ENCODE data around the gene MBD3. TPM values are rescaled to one million over a fixed set of nuclear protein-coding genes. Genes with fewer than 3 reads are reported as not detected.

The MBD3 gene
- total and polyA plus RNA-seq, 2 of the 4 experiments (the other 2 are of a cell fraction) = 42.5 to 66.3 TPM

GRCh38 chr19:1621574-1621973 lies 28.9 kb upstream of the MBD3 start:
- no peak for ATAC-seq (ENCODE audit: low read depth)
- H2AFZ ChIP-seq (replicated peaks; ENCODE audit: low read length, poor library complexity) = no peak overlapping the region
- no peak overlapping the region for H2BK120ac ChIP-seq (ENCODE audit: low read depth, low read length)
- H2BK20ac ChIP-seq (ENCODE audit: low read depth, low read length) = no peak overlapping the region
- H4K20me1 ChIP-seq (ENCODE audit: insufficient read depth, low read length) = peaks cover 17% of the 10 kb centered on the region
- no peak overlapping the region for H3K56ac ChIP-seq (ENCODE audit: extremely low read depth, insufficient read depth, low read length)
- no peak overlapping the region for H3K4ac ChIP-seq (ENCODE audit: low read depth, low read length)
- H3K14ac ChIP-seq (replicated peaks; ENCODE audit: low read depth, low read length) = no peak overlapping the region
- no peaks in the 10 kb centered on the region for H3K9me1 ChIP-seq (ENCODE audit: insufficient read depth, low read length)
- H4K91ac ChIP-seq (ENCODE audit: insufficient read depth, low read depth, low read length) = no peak overlapping the region
- WGBS, 2 experiments (ENCODE audit: extremely low coverage in 2 of 2, insufficient read length in 1 of 2) = 100% methylated on average over 2 of the region's 23 CpGs; no CpG with 5 or more reads in 1 of the 2 experiments
- no peaks in the 10 kb centered on the region for H3K9me3 ChIP-seq (ENCODE audit: control insufficient read depth, insufficient read depth, low read length)
- BruUV-seq (replicated peaks) = no TSS peak
- H2AK9ac ChIP-seq (replicated peaks; ENCODE audit: low read depth, low read length, poor library complexity) = no peak overlapping the region
- no peak overlapping the region for H2BK5ac ChIP-seq (ENCODE audit: low read depth, low read length, poor library complexity, severe bottlenecking)
- dilution Hi-C loops (cut with HindIII; ENCODE audit: low sequenced_read_pairs, unreplicated experiment) = no loop called here
- H3K4me2 ChIP-seq (ENCODE audit: low read depth, low read length) = no peak overlapping the region
- no peak overlapping the region for H2AK5ac ChIP-seq (ENCODE audit: low read depth, low read length)
- in situ Hi-C loops (cut with MboI; ENCODE audit: low sequenced_read_pairs) = no loop called here
- no peak overlapping the region for H3K9ac ChIP-seq (ENCODE audit: low read depth, low read length)
- H4K8ac ChIP-seq (ENCODE audit: low read depth in 2 of 2, low read length in 2 of 2) = no peak overlapping the region
- ChIA-PET CTCF (no interaction called here), POLR2A (ENCODE audit: unreplicated experiment) (no interaction called here)
- no peak overlapping the region for H3K4me3 ChIP-seq (ENCODE audit: insufficient read depth, low read depth, low read length)
- no peak overlapping the region for H3K18ac ChIP-seq (ENCODE audit: low read depth, low read length)
- no peak overlapping the region for H3K27ac ChIP-seq (ENCODE audit: insufficient read depth, low read length)
- no peak overlapping the region for H2BK15ac ChIP-seq (ENCODE audit: low read depth, low read length)
- H3K79me1 ChIP-seq (ENCODE audit: low read depth in 1 of 2, low read length in 2 of 2) = peaks cover 4 to 21% of the 10 kb centered on the region in 2 experiments; a peak in 3 of 4 replicates
- H3K23ac ChIP-seq (ENCODE audit: low read depth, low read length) = no peak overlapping the region
- no peak for DNase-seq
- H3K27me3 ChIP-seq (ENCODE audit: control insufficient read depth, insufficient read depth, low read length) = no peaks in the 10 kb centered on the region
- TF ChIP-seq CHD1 (IDR thresholded peaks at IDR 0.05; ENCODE audit: low read depth, low read length) = no peak
- TF ChIP-seq POLR2A (IDR thresholded peaks at IDR 0.05; ENCODE audit: low read depth, low read length) = no peak
- TF ChIP-seq RAD21 (IDR thresholded peaks at IDR 0.05; ENCODE audit: low read length) = no peak
- TF ChIP-seq RCOR1 (IDR thresholded peaks at IDR 0.05; ENCODE audit: insufficient replicate concordance, low read length) = no peak
- no peaks in the 10 kb centered on the region for H3K4me1 ChIP-seq (ENCODE audit: control insufficient read depth, insufficient read depth, low read length)
- peaks cover 63% of the 10 kb centered on the region for H3K36me3 ChIP-seq (ENCODE audit: control insufficient read depth, insufficient read depth, low read length)
- intact Hi-C loops (cut with micrococcal nuclease) = no loop called here
- no peak overlapping the region for H4K5ac ChIP-seq (ENCODE audit: low read depth, low read length)
